ENCODE data around the gene ZNF19. TPM values are rescaled to one million over a fixed set of nuclear protein-coding genes. Genes with fewer than 3 reads are reported as not detected.

The ZNF19 gene
- total and polyA plus RNA-seq, 2 of the 8 experiments (the other 6 are each of a cell fraction or from before 2014, with no cell fraction given), result 1.5 to 3.5 TPM

DNA sequence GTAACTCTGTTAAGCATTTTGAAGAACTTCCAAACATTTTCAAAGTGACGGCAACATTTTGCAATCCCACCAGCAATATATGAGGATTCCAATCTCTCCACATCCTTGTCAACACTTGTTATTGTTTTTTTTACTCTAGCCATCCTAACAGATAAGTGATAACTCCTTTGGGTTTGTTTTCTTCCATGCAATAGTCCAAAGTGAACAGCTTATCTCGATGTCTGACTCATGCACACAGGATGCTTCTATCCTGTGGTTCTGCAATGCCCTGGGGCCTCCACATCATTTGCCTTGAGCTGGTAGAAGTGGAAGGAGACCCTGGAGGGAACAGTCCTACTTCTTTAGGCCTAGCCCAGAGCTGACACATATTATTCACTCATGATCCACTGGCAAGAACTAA is 60.2 kb downstream of the ZNF19 start (continued):
- TF ChIP-seq, protein P1, sequence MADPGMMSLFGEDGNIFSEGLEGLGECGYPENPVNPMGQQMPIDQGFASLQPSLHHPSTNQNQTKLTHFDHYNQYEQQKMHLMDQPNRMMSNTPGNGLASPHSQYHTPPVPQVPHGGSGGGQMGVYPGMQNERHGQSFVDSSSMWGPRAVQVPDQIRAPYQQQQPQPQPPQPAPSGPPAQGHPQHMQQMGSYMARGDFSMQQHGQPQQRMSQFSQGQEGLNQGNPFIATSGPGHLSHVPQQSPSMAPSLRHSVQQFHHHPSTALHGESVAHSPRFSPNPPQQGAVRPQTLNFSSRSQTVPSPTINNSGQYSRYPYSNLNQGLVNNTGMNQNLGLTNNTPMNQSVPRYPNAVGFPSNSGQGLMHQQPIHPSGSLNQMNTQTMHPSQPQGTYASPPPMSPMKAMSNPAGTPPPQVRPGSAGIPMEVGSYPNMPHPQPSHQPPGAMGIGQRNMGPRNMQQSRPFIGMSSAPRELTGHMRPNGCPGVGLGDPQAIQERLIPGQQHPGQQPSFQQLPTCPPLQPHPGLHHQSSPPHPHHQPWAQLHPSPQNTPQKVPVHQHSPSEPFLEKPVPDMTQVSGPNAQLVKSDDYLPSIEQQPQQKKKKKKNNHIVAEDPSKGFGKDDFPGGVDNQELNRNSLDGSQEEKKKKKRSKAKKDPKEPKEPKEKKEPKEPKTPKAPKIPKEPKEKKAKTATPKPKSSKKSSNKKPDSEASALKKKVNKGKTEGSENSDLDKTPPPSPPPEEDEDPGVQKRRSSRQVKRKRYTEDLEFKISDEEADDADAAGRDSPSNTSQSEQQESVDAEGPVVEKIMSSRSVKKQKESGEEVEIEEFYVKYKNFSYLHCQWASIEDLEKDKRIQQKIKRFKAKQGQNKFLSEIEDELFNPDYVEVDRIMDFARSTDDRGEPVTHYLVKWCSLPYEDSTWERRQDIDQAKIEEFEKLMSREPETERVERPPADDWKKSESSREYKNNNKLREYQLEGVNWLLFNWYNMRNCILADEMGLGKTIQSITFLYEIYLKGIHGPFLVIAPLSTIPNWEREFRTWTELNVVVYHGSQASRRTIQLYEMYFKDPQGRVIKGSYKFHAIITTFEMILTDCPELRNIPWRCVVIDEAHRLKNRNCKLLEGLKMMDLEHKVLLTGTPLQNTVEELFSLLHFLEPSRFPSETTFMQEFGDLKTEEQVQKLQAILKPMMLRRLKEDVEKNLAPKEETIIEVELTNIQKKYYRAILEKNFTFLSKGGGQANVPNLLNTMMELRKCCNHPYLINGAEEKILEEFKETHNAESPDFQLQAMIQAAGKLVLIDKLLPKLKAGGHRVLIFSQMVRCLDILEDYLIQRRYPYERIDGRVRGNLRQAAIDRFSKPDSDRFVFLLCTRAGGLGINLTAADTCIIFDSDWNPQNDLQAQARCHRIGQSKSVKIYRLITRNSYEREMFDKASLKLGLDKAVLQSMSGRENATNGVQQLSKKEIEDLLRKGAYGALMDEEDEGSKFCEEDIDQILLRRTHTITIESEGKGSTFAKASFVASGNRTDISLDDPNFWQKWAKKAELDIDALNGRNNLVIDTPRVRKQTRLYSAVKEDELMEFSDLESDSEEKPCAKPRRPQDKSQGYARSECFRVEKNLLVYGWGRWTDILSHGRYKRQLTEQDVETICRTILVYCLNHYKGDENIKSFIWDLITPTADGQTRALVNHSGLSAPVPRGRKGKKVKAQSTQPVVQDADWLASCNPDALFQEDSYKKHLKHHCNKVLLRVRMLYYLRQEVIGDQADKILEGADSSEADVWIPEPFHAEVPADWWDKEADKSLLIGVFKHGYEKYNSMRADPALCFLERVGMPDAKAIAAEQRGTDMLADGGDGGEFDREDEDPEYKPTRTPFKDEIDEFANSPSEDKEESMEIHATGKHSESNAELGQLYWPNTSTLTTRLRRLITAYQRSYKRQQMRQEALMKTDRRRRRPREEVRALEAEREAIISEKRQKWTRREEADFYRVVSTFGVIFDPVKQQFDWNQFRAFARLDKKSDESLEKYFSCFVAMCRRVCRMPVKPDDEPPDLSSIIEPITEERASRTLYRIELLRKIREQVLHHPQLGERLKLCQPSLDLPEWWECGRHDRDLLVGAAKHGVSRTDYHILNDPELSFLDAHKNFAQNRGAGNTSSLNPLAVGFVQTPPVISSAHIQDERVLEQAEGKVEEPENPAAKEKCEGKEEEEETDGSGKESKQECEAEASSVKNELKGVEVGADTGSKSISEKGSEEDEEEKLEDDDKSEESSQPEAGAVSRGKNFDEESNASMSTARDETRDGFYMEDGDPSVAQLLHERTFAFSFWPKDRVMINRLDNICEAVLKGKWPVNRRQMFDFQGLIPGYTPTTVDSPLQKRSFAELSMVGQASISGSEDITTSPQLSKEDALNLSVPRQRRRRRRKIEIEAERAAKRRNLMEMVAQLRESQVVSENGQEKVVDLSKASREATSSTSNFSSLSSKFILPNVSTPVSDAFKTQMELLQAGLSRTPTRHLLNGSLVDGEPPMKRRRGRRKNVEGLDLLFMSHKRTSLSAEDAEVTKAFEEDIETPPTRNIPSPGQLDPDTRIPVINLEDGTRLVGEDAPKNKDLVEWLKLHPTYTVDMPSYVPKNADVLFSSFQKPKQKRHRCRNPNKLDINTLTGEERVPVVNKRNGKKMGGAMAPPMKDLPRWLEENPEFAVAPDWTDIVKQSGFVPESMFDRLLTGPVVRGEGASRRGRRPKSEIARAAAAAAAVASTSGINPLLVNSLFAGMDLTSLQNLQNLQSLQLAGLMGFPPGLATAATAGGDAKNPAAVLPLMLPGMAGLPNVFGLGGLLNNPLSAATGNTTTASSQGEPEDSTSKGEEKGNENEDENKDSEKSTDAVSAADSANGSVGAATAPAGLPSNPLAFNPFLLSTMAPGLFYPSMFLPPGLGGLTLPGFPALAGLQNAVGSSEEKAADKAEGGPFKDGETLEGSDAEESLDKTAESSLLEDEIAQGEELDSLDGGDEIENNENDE (IDR thresholded peaks at IDR 0.05; ENCODE audit: insufficient replicate concordance, low read length), result no peak
- no peak for TF ChIP-seq CBX5 (IDR thresholded peaks at IDR 0.05; ENCODE audit: low read depth, low read length)
- TF ChIP-seq, protein P2, sequence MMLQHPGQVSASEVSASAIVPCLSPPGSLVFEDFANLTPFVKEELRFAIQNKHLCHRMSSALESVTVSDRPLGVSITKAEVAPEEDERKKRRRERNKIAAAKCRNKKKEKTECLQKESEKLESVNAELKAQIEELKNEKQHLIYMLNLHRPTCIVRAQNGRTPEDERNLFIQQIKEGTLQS (IDR thresholded peaks at IDR 0.05; ENCODE audit: insufficient read depth, low read depth, low read length), result no peak

Measured in H1 (cell line).